Naive thymus-derived CD4-positive, alpha-beta T cell (primary cell): ENCODE measurements around the gene PIP5K1B. TPM values are rescaled to one million over a fixed set of nuclear protein-coding genes. Genes with fewer than 3 reads are reported as not detected.

Experiments
- ATAC-seq: fragments of 150-1000 bp; cut with Tn5 transposase; 2 replicates; pipeline ENCODE4 v1.10.0; 2021; ENCODE audit warnings: mild to moderate bottlenecking, moderate library complexity
- CTCF ChIA-PET: fragments of 350-600 bp; sonication (Branson Sonifier 250); formaldehyde crosslinking; loops from one replicate; lab custom pipeline; 2021; ENCODE audit warnings: antibody characterized with exemption; lab: Charles Lee
- POLR2A ChIA-PET: fragments of 350-600 bp; sonication (Branson Sonifier 250); formaldehyde crosslinking; loops from one replicate; lab custom pipeline; 2021; ENCODE audit warnings: antibody characterized with exemption, inconsistent platforms; lab: Charles Lee
- DNase-seq, 9 donors: peaks; one replicate each; pipeline versions ENCODE4 v3.0.0 to v3.0.0-alpha.2; 2020 to 2022; ENCODE audit warnings: mixed read lengths in 1 of 9
- H3K27ac ChIP-seq: one replicate; pipeline ENCODE4 v1.7.0; 2013; ENCODE audit warnings: mild to moderate bottlenecking, low read depth, low read length, moderate library complexity
- H3K27me3 ChIP-seq, 2 donors: one replicate each; pipeline ENCODE4 v1.7.0; 2013; ENCODE audit warnings: low read length in 2 of 2, mild to moderate bottlenecking in 2 of 2, moderate library complexity in 2 of 2; ENCODE audit not compliant: control insufficient read depth in 2 of 2, insufficient read depth in 2 of 2
- H3K36me3 ChIP-seq, 3 experiments: 1 replicate in 2 of 3; 2 replicates in 1 of 3; pipeline ENCODE4 v1.7.0; 2013; ENCODE audit warnings: low read length in 3 of 3, mild to moderate bottlenecking in 3 of 3, moderate library complexity in 1 of 3; ENCODE audit not compliant: insufficient read depth in 3 of 3, control insufficient read depth in 2 of 3
- H3K4me1 ChIP-seq, 2 donors: one replicate each; pipeline ENCODE4 v1.7.0; 2013; ENCODE audit warnings: low read length in 2 of 2, mild to moderate bottlenecking in 2 of 2, moderate library complexity in 1 of 2; ENCODE audit not compliant: control insufficient read depth in 2 of 2, insufficient read depth in 2 of 2
- H3K4me3 ChIP-seq: 2 replicates; pipeline ENCODE4 v1.7.0; 2013; ENCODE audit warnings: mild to moderate bottlenecking, low read length
- H3K9me3 ChIP-seq, 3 experiments: 1 replicate in 2 of 3; 2 replicates in 1 of 3; pipeline ENCODE4 v1.7.0; 2013; ENCODE audit warnings: low read length in 3 of 3; ENCODE audit not compliant: control insufficient read depth in 2 of 3
- H3K27ac Mint-ChIP-seq, 9 donors: one replicate each; pipeline ENCODE4 v1.8.0; 2020 to 2022; ENCODE audit warnings: mixed read lengths in 9 of 9, mild to moderate bottlenecking in 8 of 9, moderate library complexity in 5 of 9, inconsistent platforms in 2 of 9
- H3K27me3 Mint-ChIP-seq, 5 donors: one replicate each; pipeline ENCODE4 v1.8.0; 2021 to 2022; ENCODE audit warnings: mixed read lengths in 5 of 5, mild to moderate bottlenecking in 1 of 5
- H3K36me3 Mint-ChIP-seq, 5 donors: one replicate each; pipeline ENCODE4 v1.8.0; 2020 to 2022; ENCODE audit warnings: mixed read lengths in 5 of 5, mild to moderate bottlenecking in 3 of 5, inconsistent platforms in 1 of 5
- H3K4me1 Mint-ChIP-seq, 7 donors: one replicate each; pipeline ENCODE4 v1.8.0; 2020 to 2022; ENCODE audit warnings: mixed read lengths in 7 of 7, mild to moderate bottlenecking in 3 of 7, inconsistent platforms in 1 of 7
- H3K4me3 Mint-ChIP-seq, 10 donors: one replicate each; pipeline ENCODE4 v1.8.0; 2020 to 2022; ENCODE audit warnings: mild to moderate bottlenecking in 10 of 10, mixed read lengths in 10 of 10, moderate library complexity in 6 of 10, inconsistent platforms in 2 of 10
- H3K9me3 Mint-ChIP-seq, 11 donors: one replicate each; pipeline ENCODE4 v1.8.0; 2020 to 2022; ENCODE audit warnings: mixed read lengths in 11 of 11, mild to moderate bottlenecking in 4 of 11, inconsistent platforms in 1 of 11, moderate library complexity in 1 of 11
- intact Hi-C, 2 donors: fragments of 100-400 bp; cut with micrococcal nuclease; formaldehyde crosslinking; loops; one replicate each; pipeline ENCODE4 v1.15.1; 2023
- polyA plus RNA-seq, 2 donors: library from polyadenylated mRNA; unstranded; fragments of 300-500 nt; fragmentation: Illumina TruSeq; gene quantifications; one replicate each; pipeline ENCODE4 v1.2.3, GENCODE V29; 2021
- total RNA-seq, 6 experiments: library from RNA in 5 of 6; stranded (reverse) in 5 of 6; gene quantifications; 1 replicate in 5 of 6; 2 replicates in 1 of 6; pipeline ENCODE4 v1.2.3 and lab custom pipeline; 2021 to 2026

Gene PIP5K1B
- total and polyA plus RNA-seq, 7 experiments from 2014 or later: 0.08 to 4.2 (median 0.54) TPM

DNA sequence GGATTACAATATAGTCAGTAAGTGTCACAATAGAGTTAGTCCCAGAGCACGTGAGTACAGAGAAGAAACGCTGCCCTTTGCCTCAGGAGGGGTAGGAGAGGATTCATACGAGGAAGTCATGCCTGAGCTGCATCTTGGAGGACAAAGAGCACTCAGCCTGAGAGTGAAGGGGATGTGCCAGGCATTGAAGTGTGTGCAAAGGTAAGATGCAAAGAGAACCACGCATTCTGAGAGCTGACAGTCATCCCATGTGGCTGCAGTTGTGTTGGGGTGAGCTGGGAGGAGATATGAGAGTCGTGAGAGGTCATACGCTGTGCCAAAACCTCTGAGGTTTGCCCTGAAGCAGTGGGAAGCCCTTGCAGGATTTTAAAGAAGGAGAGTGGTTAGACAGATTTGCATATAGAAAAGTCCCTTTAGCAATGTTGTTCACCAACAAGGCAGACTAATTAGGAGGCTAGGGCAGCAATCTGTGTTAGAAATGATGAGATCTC, 97.5 kb downstream of the PIP5K1B start:
- DNase-seq: peak in 1 of 9 donors; percentile 59
- ATAC-seq: peak; percentile 29

DNA sequence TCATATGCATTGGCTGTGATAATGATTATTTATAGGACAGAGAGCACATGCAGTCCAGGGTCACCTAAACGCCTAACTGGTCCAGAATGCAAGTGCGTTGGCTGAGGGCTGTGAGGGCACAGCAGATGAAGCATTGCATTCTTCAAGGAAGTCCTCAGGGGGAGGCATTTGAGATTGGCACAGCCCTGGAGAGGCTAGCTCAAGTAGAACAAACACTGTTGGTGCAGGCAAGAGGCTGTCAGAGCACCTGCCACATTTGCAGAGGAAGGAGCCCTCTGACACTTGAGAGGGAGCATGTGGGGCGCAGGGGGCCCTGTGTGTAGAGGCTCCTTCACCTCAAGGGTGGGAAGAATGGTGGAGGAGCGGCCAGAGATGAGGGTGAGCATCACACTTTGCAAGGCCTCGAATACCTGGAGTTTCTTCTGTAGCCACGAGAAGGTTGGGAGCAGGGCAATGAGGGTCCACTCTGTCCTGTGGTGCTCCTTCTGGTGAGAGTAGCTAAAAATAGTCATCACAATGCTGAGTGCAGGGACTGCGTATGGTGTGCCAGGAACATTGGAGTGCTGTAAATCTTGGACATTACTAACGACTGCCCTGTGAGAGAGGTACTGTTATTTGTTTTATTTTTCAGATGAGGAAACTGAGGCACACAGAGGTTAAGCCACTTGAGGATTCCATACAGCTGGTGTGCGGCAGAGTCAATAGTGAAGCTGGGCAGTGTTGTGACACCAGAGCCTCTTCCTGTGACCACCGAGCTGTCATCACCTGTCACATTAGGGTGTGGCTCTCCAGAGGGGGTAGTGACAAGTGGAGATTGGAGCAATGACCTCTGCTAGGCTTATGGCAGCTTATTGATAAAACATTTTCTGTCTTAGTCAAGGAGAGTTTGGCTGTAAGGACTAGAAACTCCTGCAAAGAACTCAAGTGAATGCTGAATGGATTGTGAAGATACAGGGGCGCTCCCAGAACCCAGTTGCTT, 100.2 kb downstream of the PIP5K1B start:
- Histone ChIP-seq H3K4me1 (no peaks in the 10 kb centered on the region), H3K9me3 (no peaks in the 10 kb centered on the region), H3K27ac (no peak overlapping the region), H3K36me3 (no peaks in the 10 kb centered on the region), H3K4me3 (no peak overlapping the region), H3K27me3 (no peaks in the 10 kb centered on the region)
- intact Hi-C loops: loop anchor here in 1 of 2 donors (10.0 kb wide), 1 partner anchor 50 kb away; no protein-coding TSS in a partner anchor
- DNase-seq (no peak), ATAC-seq (no peak)
- Mint-ChIP-seq H3K9me3 (no peaks in the 10 kb centered on the region), H3K27me3 (peaks cover 0 to 2% (median 0%) of the 10 kb centered on the region in 5 donors), H3K4me3 (no peak overlapping the region), H3K27ac (no peak overlapping the region), H3K36me3 (no peaks in the 10 kb centered on the region), H3K4me1 (peaks cover 0 to 3% (median 0%) of the 10 kb centered on the region in 7 donors)
- ChIA-PET POLR2A (no interaction called here), CTCF (interaction anchor here (0.8 kb wide), 1 partner anchor 174 kb away, joined by 3 read pairs; no protein-coding TSS in a partner anchor)

More for the DNA sequence above, 97.5 kb downstream of the PIP5K1B start:
- Histone ChIP-seq H3K27ac (no peak overlapping the region), H3K36me3 (no peaks in the 10 kb centered on the region), H3K9me3 (no peaks in the 10 kb centered on the region), H3K4me3 (no peak overlapping the region), H3K27me3 (no peaks in the 10 kb centered on the region), H3K4me1 (no peaks in the 10 kb centered on the region)
- H3K27ac Mint-ChIP-seq: no peak overlapping the region
- H3K4me1 Mint-ChIP-seq: peaks cover 0 to 11% (median 0%) of the 10 kb centered on the region in 7 donors
- no peaks in the 10 kb centered on the region for H3K9me3 Mint-ChIP-seq
- intact Hi-C loops: loop anchor here in 1 of 2 donors (10.0 kb wide), 1 partner anchor 48 kb away; no protein-coding TSS in a partner anchor
- ChIA-PET POLR2A (no interaction called here), CTCF (no interaction called here)
- H3K4me3 Mint-ChIP-seq: no peak overlapping the region
- H3K27me3 Mint-ChIP-seq: peaks cover 0 to 2% (median 0%) of the 10 kb centered on the region in 5 donors
- H3K36me3 Mint-ChIP-seq: no peaks in the 10 kb centered on the region

DNA sequence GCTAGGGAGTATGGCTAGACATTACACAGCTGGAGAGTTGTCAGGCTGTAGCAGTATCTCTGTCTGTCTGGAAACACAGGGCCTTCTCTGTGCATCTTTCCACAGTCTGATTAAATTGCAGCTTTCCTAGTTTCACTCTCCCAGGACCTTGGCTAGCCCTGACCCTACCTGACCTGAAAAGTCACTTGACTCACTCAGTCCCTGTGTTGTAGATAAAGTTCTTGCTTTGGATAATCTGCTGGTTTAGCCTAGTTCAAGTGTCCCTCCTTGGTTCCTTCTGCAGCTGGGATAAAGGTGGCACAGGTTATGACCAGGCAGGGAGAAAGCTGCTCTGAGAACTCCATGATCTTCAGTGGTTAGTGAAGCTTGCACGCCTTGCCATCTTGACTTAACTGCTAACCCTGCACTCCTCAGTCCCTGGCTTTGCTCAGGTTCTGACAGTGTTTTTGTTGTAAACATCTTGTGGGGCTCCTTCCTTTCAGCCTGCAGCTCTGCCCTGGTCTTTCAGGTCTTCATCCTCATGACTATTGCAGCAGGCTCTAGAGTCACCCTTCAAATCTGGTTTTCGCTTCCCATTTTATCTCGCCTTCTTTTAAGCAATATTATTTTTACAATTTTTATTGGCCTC, 101.0 kb downstream of the PIP5K1B start:
- H3K9me3 Mint-ChIP-seq: no peaks in the 10 kb centered on the region
- ATAC-seq (no peak), DNase-seq (no peak)
- Histone ChIP-seq H3K36me3 (no peaks in the 10 kb centered on the region), H3K4me1 (no peaks in the 10 kb centered on the region), H3K27ac (no peak overlapping the region), H3K27me3 (no peaks in the 10 kb centered on the region), H3K4me3 (no peak overlapping the region), H3K9me3 (no peaks in the 10 kb centered on the region)
- CTCF ChIA-PET: no interaction called here
- H3K36me3 Mint-ChIP-seq: no peaks in the 10 kb centered on the region
- H3K27me3 Mint-ChIP-seq: peaks cover 0 to 2% (median 0%) of the 10 kb centered on the region in 5 donors
- no peak overlapping the region for H3K4me3 Mint-ChIP-seq
- POLR2A ChIA-PET: no interaction called here
- peaks cover 0 to 3% (median 0%) of the 10 kb centered on the region in 7 donors for H3K4me1 Mint-ChIP-seq
- intact Hi-C loops: loop anchor here in 1 of 2 donors (10.0 kb wide), 1 partner anchor 51 kb away; no protein-coding TSS in a partner anchor
- H3K27ac Mint-ChIP-seq: peak overlapping the region in 1 of 9 donors; percentile 1

DNA sequence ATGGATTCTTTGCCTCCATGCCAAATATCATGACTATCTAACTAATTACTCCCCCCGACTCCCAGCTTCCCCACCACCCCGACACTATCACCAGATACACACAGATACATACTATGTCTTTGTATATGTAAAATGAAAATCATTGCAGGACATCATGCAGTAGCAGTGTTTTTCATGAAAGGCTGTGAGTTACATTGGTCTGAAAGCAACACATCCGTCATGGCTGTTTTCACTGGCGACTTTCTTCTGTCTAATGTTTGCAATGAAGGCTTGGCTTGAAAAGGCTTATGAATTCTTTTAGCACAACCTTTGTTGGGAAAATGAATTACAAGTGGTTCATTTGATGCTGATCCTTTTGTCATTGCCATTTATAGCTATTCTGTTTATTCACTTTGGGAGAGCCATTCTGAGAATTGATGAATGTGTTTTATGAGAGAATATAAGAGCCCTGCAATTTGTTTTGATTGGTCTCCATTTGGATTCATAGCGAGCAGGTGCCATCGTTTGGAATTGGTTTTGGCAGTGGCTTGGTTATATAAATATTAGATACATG, 103.4 kb downstream of the PIP5K1B start:
- Histone ChIP-seq H3K9me3 (no peaks in the 10 kb centered on the region), H3K27ac (no peak overlapping the region), H3K27me3 (no peaks in the 10 kb centered on the region), H3K36me3 (no peaks in the 10 kb centered on the region), H3K4me1 (no peaks in the 10 kb centered on the region), H3K4me3 (no peak overlapping the region)
- Mint-ChIP-seq H3K9me3 (peaks cover 0 to 5% (median 0%) of the 10 kb centered on the region in 11 donors), H3K27ac (no peak overlapping the region), H3K4me3 (no peak overlapping the region), H3K4me1 (peaks cover 0 to 3% (median 0%) of the 10 kb centered on the region in 7 donors), H3K27me3 (peaks cover 2 to 18% (median 9%) of the 10 kb centered on the region in 5 donors), H3K36me3 (peaks cover 0 to 5% (median 0%) of the 10 kb centered on the region in 5 donors)
- POLR2A ChIA-PET: no interaction called here
- intact Hi-C loops: loop anchor here in 1 of 2 donors (10.0 kb wide), 1 partner anchor 54 kb away; no protein-coding TSS in a partner anchor
- ATAC-seq (no peak), DNase-seq (no peak)
- CTCF ChIA-PET: no interaction called here

DNA sequence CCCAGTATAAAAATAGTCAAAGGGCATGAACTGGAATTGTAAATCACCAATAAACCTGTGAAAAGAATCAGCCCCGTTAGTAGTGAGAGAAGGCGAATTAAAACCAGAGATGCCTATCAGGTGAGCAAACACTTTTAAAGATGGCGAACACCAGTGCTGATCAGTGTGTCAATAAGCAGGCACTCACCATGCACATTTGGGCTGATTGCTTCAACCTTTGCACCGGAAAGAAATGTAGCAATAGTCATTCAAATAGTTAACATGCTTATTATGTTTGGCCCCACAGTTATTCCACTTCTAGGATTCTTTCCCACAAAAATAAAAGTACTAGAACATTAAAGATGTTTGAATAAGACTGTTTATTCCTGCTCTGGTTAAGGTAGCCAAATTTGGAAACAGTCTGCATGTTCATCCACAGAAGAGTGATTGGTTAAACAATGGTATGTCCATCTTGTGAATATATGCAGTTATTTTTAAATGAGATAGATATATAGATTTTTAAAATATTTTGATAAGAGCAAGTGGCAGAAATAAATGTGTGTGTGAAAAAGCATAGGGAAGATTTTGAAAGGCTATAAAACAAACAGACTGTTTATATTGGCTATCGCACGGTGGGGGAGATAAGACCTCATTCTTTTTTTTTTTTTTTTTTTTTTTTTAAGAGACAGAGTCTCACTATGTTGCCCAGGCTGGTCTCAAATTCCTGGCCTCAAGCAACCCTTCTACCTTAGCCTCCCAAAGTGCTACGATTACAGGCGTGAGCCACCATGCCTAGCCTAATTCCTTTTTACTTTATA, 112.2 kb downstream of the PIP5K1B start:
- H3K4me1 ChIP-seq: no peaks in the 10 kb centered on the region
- Mint-ChIP-seq H3K4me3 (no peak overlapping the region), H3K9me3 (peaks cover 0 to 5% (median 0%) of the 10 kb centered on the region in 11 donors), H3K36me3 (peaks cover 0 to 5% (median 0%) of the 10 kb centered on the region in 5 donors), H3K4me1 (no peaks in the 10 kb centered on the region), H3K27me3 (peaks cover 3 to 18% (median 9%) of the 10 kb centered on the region in 5 donors), H3K27ac (no peak overlapping the region)
- peaks cover 0 to 3% of the 10 kb centered on the region in 2 donors for H3K27me3 ChIP-seq
- no peak overlapping the region for H3K4me3 ChIP-seq
- POLR2A ChIA-PET: no interaction called here
- H3K36me3 ChIP-seq: no peaks in the 10 kb centered on the region
- ATAC-seq (no peak), DNase-seq (no peak)
- no peaks in the 10 kb centered on the region for H3K9me3 ChIP-seq
- H3K27ac ChIP-seq: no peak overlapping the region
- intact Hi-C loops: no loop called here
- CTCF ChIA-PET: interaction anchor here (0.7 kb wide), 1 partner anchor 28 kb away, joined by 3 read pairs; no protein-coding TSS in a partner anchor
